Measurements from ENCODE around the gene ISY1.
"Not testable (repeated sequence)": the region's sequence is repeated elsewhere in the genome, so short reads cannot be mapped to it uniquely, and the experiment has no call there.

ISY1 gene

DNA sequence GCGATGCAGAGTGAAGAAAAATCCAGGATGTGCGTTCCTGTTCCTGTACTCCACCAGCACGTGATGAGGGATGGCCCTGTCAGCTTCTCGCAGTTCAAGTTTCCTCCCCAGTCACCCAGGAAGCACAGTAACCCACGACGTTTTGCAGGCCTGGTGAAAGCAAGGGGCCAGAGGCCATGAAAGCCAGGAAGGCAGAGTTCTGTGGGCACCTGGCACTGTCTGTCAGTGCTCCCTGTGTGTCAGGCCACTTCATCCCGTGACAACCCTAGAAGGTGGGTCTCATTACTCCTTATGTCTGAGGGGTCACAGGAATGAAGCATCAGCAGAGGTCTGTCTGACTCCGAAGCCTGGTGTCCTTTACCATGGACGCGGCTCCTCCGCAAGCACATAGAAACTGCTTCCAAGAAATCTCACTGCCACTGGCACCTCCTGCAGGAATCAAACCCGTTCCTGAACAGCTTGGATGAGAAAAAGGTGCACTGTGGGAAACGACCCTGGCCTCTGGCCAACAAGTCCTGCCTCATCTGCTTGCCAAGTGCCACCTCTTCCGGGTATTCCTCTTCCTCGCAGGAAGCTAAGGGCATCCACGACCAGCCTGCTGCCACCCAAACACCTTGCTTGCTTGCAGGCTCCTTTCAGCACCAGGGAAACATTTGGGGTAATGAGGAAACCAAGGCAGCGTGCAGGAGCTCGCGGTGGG, 53.8 kb downstream of the ISY1 start:
- Histone ChIP-seq H3K27me3 (ENCODE audit: control insufficient read depth, insufficient read depth, low read length) (no peaks in the 10 kb centered on the region), H3K4me3 (ENCODE audit: low read length) (no peak overlapping the region), H3K27ac (ENCODE audit: low read length) (no peak overlapping the region), H3K9me3 (ENCODE audit: control insufficient read depth, insufficient read depth, low read length) (no peaks in the 10 kb centered on the region), H3K4me1 (ENCODE audit: control insufficient read depth, insufficient read depth, low read length) (no peaks in the 10 kb centered on the region), H3K36me3 (ENCODE audit: control insufficient read depth, insufficient read depth, low read length) (no peaks in the 10 kb centered on the region)
- no CpG with 5 or more reads among the region's 19 CpGs for WGBS (ENCODE audit: insufficient coverage, insufficient read length)
- DNase-seq (ENCODE audit: low read depth, low spot score): no peak

DNA sequence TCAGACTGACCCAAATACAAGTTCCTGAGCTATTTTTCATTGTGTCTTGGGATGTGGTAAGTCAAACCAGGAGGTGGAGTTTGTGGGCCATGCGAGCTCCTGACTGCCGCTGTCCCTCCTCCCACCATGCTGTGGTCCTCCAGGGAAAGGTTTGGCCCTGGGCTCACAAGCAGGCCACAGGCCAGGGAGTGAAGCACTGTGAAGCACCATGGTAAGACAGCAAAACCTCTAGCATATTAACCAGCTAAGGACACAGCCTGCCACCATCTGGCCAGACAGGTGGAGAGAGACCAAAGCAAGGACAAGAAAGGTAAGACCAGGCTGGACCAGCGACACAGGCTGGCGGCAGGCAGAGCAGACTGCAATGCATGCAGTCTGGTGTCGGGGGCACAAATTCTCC, 54.5 kb downstream of the ISY1 start:
- no peaks in the 10 kb centered on the region for H3K4me1 ChIP-seq (ENCODE audit: control insufficient read depth, insufficient read depth, low read length)
- no CpG with 5 or more reads among the region's 5 CpGs for WGBS (ENCODE audit: insufficient coverage, insufficient read length)
- H3K36me3 ChIP-seq (ENCODE audit: control insufficient read depth, insufficient read depth, low read length): no peaks in the 10 kb centered on the region
- no peaks in the 10 kb centered on the region for H3K9me3 ChIP-seq (ENCODE audit: control insufficient read depth, insufficient read depth, low read length)
- no peaks in the 10 kb centered on the region for H3K27me3 ChIP-seq (ENCODE audit: control insufficient read depth, insufficient read depth, low read length)
- H3K4me3 ChIP-seq (ENCODE audit: low read length): no peak overlapping the region
- no peak for DNase-seq (ENCODE audit: low read depth, low spot score)
- no peak overlapping the region for H3K27ac ChIP-seq (ENCODE audit: low read length)

DNA sequence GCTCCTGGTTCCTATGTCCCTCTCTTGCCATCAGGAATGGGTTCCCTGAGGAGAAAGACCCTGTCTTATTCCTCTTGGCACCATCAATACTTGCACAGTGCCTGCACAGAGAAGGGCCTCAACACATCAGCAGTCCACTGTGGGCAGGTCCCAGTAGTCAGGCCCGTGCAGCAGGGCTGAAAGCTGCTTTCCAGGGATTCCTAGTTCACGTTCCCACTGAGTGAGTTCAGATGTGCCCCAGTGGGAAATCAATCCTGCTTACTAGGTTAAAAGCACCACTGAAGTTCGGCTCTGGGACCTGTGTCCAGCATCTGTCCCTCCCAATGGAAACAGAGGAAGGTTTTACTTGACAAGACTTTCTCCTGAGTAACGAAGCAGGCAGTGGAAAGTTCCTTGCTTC, 55.0 kb downstream of the ISY1 start:
- no peak overlapping the region for H3K4me3 ChIP-seq (ENCODE audit: low read length)
- no peaks in the 10 kb centered on the region for H3K27me3 ChIP-seq (ENCODE audit: control insufficient read depth, insufficient read depth, low read length)
- DNase-seq (ENCODE audit: low read depth, low spot score): no peak
- no CpG with 5 or more reads among the region's 4 CpGs for WGBS (ENCODE audit: insufficient coverage, insufficient read length)
- H3K4me1 ChIP-seq (ENCODE audit: control insufficient read depth, insufficient read depth, low read length): no peaks in the 10 kb centered on the region
- no peaks in the 10 kb centered on the region for H3K36me3 ChIP-seq (ENCODE audit: control insufficient read depth, insufficient read depth, low read length)
- no peak overlapping the region for H3K27ac ChIP-seq (ENCODE audit: low read length)
- H3K9me3 ChIP-seq (ENCODE audit: control insufficient read depth, insufficient read depth, low read length): no peaks in the 10 kb centered on the region

DNA sequence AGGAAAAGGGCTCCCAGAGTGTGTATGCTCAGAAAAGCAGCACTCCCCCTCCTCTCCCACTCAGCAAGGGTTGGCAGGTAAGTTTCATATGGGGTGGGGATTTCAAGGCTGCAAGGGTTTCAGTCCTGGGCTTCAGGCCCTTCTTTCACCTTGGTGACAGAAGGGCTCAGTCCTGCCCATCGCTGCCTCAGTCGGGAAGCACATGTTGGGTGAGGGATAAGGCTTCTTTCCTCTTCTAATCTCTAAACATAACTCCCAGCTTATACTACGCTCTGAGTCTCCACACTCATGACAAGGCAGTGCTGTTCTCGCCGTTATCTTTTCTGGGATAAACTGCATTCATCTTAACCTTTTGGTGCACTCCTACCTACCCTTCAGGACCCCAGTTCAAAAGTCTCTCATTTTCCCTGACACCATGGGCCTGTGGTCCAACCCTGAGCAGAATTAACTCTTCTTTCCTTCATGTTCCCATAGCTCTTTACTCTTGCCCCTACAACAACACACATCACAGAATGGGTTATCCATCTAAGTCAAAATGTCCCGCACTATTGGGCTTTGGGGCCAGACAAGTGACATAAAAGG, 56.3 kb downstream of the ISY1 start:
- Histone ChIP-seq H3K9me3 (ENCODE audit: control insufficient read depth, insufficient read depth, low read length) (no peaks in the 10 kb centered on the region), H3K27me3 (ENCODE audit: control insufficient read depth, insufficient read depth, low read length) (no peaks in the 10 kb centered on the region), H3K4me1 (ENCODE audit: control insufficient read depth, insufficient read depth, low read length) (no peaks in the 10 kb centered on the region), H3K27ac (ENCODE audit: low read length) (no peak overlapping the region), H3K36me3 (ENCODE audit: control insufficient read depth, insufficient read depth, low read length) (no peaks in the 10 kb centered on the region), H3K4me3 (ENCODE audit: low read length) (no peak overlapping the region)
- no CpG with 5 or more reads among the region's 6 CpGs for WGBS (ENCODE audit: insufficient coverage, insufficient read length)
- no peak for DNase-seq (ENCODE audit: low read depth, low spot score)

DNA sequence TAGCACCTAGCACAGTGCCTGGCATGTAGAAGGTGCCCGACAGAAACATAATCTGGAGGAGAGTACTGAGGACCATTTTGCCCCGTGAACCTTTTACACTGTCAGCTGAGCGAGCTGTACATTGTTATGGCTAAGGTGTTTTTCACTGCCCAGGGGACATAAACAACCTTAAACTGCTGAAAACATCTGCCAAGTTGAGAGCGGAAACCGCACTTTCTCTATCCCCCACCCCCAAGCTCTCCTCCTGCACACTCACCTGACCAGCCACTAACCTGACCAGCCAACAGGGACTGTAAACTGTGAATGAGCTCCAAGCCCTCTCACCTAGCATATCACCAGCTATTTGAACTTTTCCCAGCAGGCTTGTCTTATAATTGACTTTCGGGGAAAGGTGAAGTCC, 56.8 kb downstream of the ISY1 start:
- DNase-seq (ENCODE audit: low read depth, low spot score): no peak
- Histone ChIP-seq H3K36me3 (ENCODE audit: control insufficient read depth, insufficient read depth, low read length) (no peaks in the 10 kb centered on the region), H3K27me3 (ENCODE audit: control insufficient read depth, insufficient read depth, low read length) (no peaks in the 10 kb centered on the region), H3K9me3 (ENCODE audit: control insufficient read depth, insufficient read depth, low read length) (no peaks in the 10 kb centered on the region), H3K27ac (ENCODE audit: low read length) (no peak overlapping the region), H3K4me1 (ENCODE audit: control insufficient read depth, insufficient read depth, low read length) (no peaks in the 10 kb centered on the region), H3K4me3 (ENCODE audit: low read length) (no peak overlapping the region)
- no CpG with 5 or more reads among the region's 6 CpGs for WGBS (ENCODE audit: insufficient coverage, insufficient read length)

DNA sequence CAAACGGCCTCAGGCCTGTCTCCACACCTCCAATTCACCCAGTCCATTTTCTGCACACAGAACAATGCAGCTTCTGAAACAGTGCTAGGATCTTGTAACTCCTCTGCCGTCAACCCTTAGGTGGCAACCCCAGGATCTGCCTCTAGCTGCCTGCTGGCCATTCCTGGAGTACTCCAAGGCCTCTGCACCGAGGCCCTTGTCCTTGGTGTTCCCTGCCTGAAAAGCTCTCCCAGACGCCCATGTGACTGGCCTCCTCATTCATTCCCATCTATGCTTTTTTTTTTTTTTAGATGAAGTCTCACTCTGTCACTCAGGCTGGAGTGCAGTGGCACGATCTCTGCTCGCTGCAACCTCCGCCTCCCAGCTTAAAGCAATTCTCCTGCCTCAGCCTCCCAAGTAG, 57.6 kb downstream of the ISY1 start:
- Histone ChIP-seq H3K4me3 (ENCODE audit: low read length) (no peak overlapping the region), H3K27me3 (ENCODE audit: control insufficient read depth, insufficient read depth, low read length) (no peaks in the 10 kb centered on the region), H3K27ac (ENCODE audit: low read length) (no peak overlapping the region), H3K4me1 (ENCODE audit: control insufficient read depth, insufficient read depth, low read length) (no peaks in the 10 kb centered on the region), H3K36me3 (ENCODE audit: control insufficient read depth, insufficient read depth, low read length) (no peaks in the 10 kb centered on the region), H3K9me3 (ENCODE audit: control insufficient read depth, insufficient read depth, low read length) (no peaks in the 10 kb centered on the region)
- DNase-seq (ENCODE audit: low read depth, low spot score): no peak
- WGBS (ENCODE audit: insufficient coverage, insufficient read length): no CpG with 5 or more reads among the region's 7 CpGs

DNA sequence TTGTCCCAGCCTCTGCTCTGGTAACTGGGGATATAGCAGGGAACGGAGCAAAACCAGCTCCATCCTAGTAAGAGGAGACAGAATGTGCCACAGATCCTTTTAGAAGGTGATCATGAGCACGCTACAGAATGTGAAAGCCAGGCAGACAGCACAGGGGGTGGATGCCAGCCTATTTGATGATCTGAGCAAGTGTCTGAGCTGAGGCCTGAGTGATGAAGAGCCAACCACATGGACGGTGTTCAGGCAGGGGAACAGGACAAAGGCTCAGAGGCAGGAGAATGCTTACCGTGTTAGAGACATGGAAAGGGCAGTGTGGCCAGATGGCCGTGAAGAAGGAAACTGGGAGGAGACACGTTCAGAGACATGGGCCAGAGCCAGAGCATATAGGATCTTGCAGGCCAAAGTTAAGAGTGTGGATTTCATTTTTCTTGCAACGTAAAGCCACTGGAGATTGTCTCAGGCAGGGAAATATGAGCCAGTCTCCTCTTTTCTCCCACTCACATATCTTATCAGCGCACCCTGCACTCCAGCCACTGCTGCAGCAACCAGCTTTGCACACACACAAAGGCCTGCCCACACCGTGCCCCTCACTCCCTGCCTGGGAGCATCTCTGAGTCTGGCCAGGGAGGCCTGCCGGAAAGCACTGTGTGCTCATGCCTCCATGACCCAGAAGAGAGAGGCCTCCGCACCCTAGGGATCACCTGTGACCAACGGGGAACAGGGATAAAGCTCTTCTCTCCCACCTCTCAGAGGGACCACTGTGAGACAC, 59.3 kb downstream of the ISY1 start:
- Histone ChIP-seq H3K27ac (ENCODE audit: low read length) (no peak overlapping the region), H3K9me3 (ENCODE audit: control insufficient read depth, insufficient read depth, low read length) (no peaks in the 10 kb centered on the region), H3K4me3 (ENCODE audit: low read length) (no peak overlapping the region), H3K36me3 (ENCODE audit: control insufficient read depth, insufficient read depth, low read length) (no peaks in the 10 kb centered on the region), H3K27me3 (ENCODE audit: control insufficient read depth, insufficient read depth, low read length) (no peaks in the 10 kb centered on the region), H3K4me1 (ENCODE audit: control insufficient read depth, insufficient read depth, low read length) (no peaks in the 10 kb centered on the region)
- WGBS (ENCODE audit: insufficient coverage, insufficient read length): no CpG with 5 or more reads among the region's 12 CpGs
- no peak for DNase-seq (ENCODE audit: low read depth, low spot score)

DNA sequence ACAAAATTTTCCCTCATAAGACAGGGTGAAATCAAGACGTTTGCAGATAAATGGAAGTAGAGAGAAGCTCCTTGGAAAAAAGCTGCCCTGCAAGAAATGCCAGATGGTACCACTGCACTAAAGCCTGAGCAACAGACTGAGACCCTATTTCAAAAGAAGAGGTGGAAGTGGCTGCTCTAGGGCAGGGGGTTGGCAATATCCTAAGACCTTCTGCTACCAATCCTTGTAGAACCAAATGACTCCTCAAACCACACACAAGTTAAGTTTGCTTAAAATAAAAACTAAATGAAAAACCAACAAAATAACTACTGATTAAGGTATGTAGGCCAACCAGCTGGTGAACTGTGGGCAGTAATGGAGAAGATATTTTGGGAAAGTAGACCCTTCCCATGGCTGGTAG, 60.6 kb downstream of the ISY1 start:
- WGBS (ENCODE audit: insufficient coverage, insufficient read length): no CpG with 5 or more reads among the region's 1 CpG
- DNase-seq (ENCODE audit: low read depth, low spot score): no peak
- H3K36me3 ChIP-seq (ENCODE audit: control insufficient read depth, insufficient read depth, low read length): 0 out of 2 replicates have a peak, but pooled peaks cover 2% of the 10 kb centered on the region

DNA sequence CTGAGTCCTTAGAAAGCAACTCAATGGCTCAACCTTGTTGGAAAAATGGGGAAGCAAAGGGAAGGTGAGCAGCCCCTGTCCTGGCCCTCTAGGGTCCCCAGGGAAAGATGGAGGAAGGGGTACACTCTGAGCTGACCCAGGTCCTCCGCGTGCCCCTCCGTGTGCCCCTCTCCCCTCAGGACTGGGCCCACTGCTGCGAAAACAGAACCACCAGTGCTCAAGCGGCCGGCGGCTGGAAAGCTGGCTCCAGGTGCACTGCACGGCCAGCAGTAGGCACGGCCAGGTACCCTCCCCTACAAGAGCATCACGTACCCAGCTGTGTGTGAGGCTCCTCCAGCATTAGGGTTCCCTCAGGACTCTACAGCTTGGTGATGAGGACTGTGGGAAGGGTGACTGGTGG, 65.6 kb downstream of the ISY1 start:
- H3K4me3 ChIP-seq (ENCODE audit: low read length): no peak overlapping the region
- DNase-seq (ENCODE audit: low read depth, low spot score): no peak
- H3K9me3 ChIP-seq (ENCODE audit: control insufficient read depth, insufficient read depth, low read length): no peaks in the 10 kb centered on the region
- peaks cover 12% of the 10 kb centered on the region for H3K36me3 ChIP-seq (ENCODE audit: control insufficient read depth, insufficient read depth, low read length)
- H3K27ac ChIP-seq (ENCODE audit: low read length): no peak overlapping the region
- no peaks in the 10 kb centered on the region for H3K27me3 ChIP-seq (ENCODE audit: control insufficient read depth, insufficient read depth, low read length)
- WGBS (ENCODE audit: insufficient coverage, insufficient read length): no CpG with 5 or more reads among the region's 10 CpGs
- no peaks in the 10 kb centered on the region for H3K4me1 ChIP-seq (ENCODE audit: control insufficient read depth, insufficient read depth, low read length)

More for the DNA sequence above, 60.6 kb downstream of the ISY1 start:
- Histone ChIP-seq H3K27me3 (ENCODE audit: control insufficient read depth, insufficient read depth, low read length) (no peaks in the 10 kb centered on the region), H3K9me3 (ENCODE audit: control insufficient read depth, insufficient read depth, low read length) (no peaks in the 10 kb centered on the region), H3K4me3 (ENCODE audit: low read length) (no peak overlapping the region), H3K27ac (ENCODE audit: low read length) (no peak overlapping the region), H3K4me1 (ENCODE audit: control insufficient read depth, insufficient read depth, low read length) (no peaks in the 10 kb centered on the region)

DNA sequence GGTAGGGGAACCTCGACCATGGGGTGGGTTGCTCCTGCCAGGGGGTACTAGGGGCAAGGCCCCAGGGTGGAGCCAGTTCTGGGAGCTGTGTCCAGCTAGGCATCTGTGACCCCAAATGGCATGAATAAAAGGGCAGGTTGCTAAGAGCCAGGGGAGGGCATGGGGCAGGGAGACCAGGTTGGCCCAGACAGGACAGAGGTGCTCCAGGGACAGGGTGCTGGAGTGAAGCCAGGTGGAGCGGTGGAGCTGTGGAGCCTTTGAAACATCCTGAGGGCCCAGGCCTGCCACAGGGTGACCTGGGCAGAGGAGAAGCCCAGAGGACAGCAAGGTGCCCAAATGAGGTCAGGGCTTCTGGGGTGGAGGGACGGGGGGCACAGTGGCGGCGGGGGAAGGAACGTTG, 72.6 kb downstream of the ISY1 start:
- not testable (repeated sequence) for H3K27ac ChIP-seq (ENCODE audit: low read length); H3K36me3 ChIP-seq (ENCODE audit: control insufficient read depth, insufficient read depth, low read length); DNase-seq (ENCODE audit: low read depth, low spot score); H3K4me3 ChIP-seq (ENCODE audit: low read length); H3K27me3 ChIP-seq (ENCODE audit: control insufficient read depth, insufficient read depth, low read length); H3K9me3 ChIP-seq (ENCODE audit: control insufficient read depth, insufficient read depth, low read length); H3K4me1 ChIP-seq (ENCODE audit: control insufficient read depth, insufficient read depth, low read length)
- no CpG with 5 or more reads among the region's 6 CpGs for WGBS (ENCODE audit: insufficient coverage, insufficient read length)

Measured in iPS DF 6.9 (cell line).